ENCODE data around the gene IRF2.

GRCh38 chr4:184351560-184352451, 122.5 kb downstream of the IRF2 start:
- TF ChIP-seq CTCF (IDR thresholded peaks at IDR 0.05) (no peak), POLR2A (IDR thresholded peaks at IDR 0.05) (no peak)

Data from ovary (tissue), 3 donors.